Vagina (tissue), 2 donors: ENCODE data around the gene TMTC2. TPM values are rescaled to one million over a fixed set of nuclear protein-coding genes. Genes with fewer than 3 reads are reported as not detected.

ENCODE experiments used
- DNase-seq, 2 donors: peaks; one replicate each; pipeline ENCODE4 v3.0.0-alpha.2; 2017; ENCODE audit errors: extremely low spot score in 2 of 2
- H3K27ac ChIP-seq: fragments of 200-600 bp; sonication (generic); one replicate; pipeline ENCODE4 v1.5.1; 2019
- H3K27me3 ChIP-seq: fragments of 200-600 bp; sonication (generic); one replicate; pipeline ENCODE4 v1.5.1; 2019
- H3K36me3 ChIP-seq, 2 donors: fragments of 200-600 bp; sonication (generic); one replicate each; pipeline ENCODE4 v1.5.1; 2017 to 2019
- H3K4me1 ChIP-seq: fragments of 200-600 bp; sonication (generic); one replicate; pipeline ENCODE4 v1.5.1; 2019
- H3K4me3 ChIP-seq, 2 donors: fragments of 200-600 bp; sonication (generic); 1 replicate in 1 of 2; 2 replicates in 1 of 2; pipeline ENCODE4 v1.5.1; 2016 to 2019
- H3K9me3 ChIP-seq: fragments of 200-600 bp; sonication (generic); one replicate; pipeline ENCODE4 v1.5.1; 2019
- POLR2A ChIP-seq, 2 donors: fragments of 450-650 bp; IDR thresholded peaks; one replicate each; pipeline ENCODE4 v1.6.1; 2017; ENCODE audit warnings: antibody characterized with exemption in 2 of 2, mild to moderate bottlenecking in 2 of 2, moderate library complexity in 2 of 2
- POLR2AphosphoS5 ChIP-seq, 2 donors: sonication (generic); formaldehyde crosslinking; IDR thresholded peaks; one replicate each; pipeline ENCODE4 v1.9.0; 2017; ENCODE audit warnings: antibody characterized with exemption in 2 of 2, mild to moderate bottlenecking in 2 of 2, low read depth in 1 of 2; ENCODE audit not compliant: insufficient read depth in 1 of 2
- intact Hi-C: fragments of 100-400 bp; cut with DNase I; formaldehyde crosslinking; loops from one replicate; pipeline ENCODE4 v1.15.1; 2023
- total RNA-seq: library from RNA; depleted of rRNA; stranded (reverse); fragments of >200 nt; gene quantifications from one replicate; pipeline ENCODE4 v1.2.3, GENCODE V29; 2016
- TF ChIP-seq, protein P1 (sequence below), 3 experiments: fragments of 450-650 bp in 2 of 3; fragments of 200-600 bp in 1 of 3; sonication (generic) in 1 of 3; IDR thresholded peaks; one replicate each; pipeline ENCODE4 v1.5.1; 2017 to 2019; ENCODE audit warnings: antibody characterized with exemption in 3 of 3, mild to moderate bottlenecking in 2 of 3, moderate library complexity in 2 of 3

The TMTC2 gene
- total RNA-seq, 1 donor from 2014 or later = 15.5 TPM

GRCh38 chr12:82832981-82833380 lies 146.3 kb downstream of the TMTC2 start:
- TF ChIP-seq, protein P1, sequence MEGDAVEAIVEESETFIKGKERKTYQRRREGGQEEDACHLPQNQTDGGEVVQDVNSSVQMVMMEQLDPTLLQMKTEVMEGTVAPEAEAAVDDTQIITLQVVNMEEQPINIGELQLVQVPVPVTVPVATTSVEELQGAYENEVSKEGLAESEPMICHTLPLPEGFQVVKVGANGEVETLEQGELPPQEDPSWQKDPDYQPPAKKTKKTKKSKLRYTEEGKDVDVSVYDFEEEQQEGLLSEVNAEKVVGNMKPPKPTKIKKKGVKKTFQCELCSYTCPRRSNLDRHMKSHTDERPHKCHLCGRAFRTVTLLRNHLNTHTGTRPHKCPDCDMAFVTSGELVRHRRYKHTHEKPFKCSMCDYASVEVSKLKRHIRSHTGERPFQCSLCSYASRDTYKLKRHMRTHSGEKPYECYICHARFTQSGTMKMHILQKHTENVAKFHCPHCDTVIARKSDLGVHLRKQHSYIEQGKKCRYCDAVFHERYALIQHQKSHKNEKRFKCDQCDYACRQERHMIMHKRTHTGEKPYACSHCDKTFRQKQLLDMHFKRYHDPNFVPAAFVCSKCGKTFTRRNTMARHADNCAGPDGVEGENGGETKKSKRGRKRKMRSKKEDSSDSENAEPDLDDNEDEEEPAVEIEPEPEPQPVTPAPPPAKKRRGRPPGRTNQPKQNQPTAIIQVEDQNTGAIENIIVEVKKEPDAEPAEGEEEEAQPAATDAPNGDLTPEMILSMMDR (IDR thresholded peaks at IDR 0.05) = no peak
- no peak for TF ChIP-seq POLR2A (IDR thresholded peaks at IDR 0.05)
- no peak for TF ChIP-seq POLR2AphosphoS5 (IDR thresholded peaks at IDR 0.05; ENCODE audit: insufficient read depth in 1 of 2, low read depth in 1 of 2)
- intact Hi-C loops = no loop called here
- no peak for DNase-seq

GRCh38 chr12:82833481-82833880 lies 146.8 kb downstream of the TMTC2 start:
- peaks cover 12% of the 10 kb centered on the region for H3K4me1 ChIP-seq
- no peaks in the 10 kb centered on the region for H3K9me3 ChIP-seq
- intact Hi-C loops = no loop called here

More at GRCh38 chr12:82832981-82833380, 146.3 kb downstream of the TMTC2 start:
- H3K27me3 ChIP-seq = no peaks in the 10 kb centered on the region
- H3K27ac ChIP-seq = no peak overlapping the region
- H3K4me3 ChIP-seq = no peak overlapping the region
- H3K36me3 ChIP-seq = no peaks in the 10 kb centered on the region
- peaks cover 12% of the 10 kb centered on the region for H3K4me1 ChIP-seq
- no peaks in the 10 kb centered on the region for H3K9me3 ChIP-seq

DNA sequence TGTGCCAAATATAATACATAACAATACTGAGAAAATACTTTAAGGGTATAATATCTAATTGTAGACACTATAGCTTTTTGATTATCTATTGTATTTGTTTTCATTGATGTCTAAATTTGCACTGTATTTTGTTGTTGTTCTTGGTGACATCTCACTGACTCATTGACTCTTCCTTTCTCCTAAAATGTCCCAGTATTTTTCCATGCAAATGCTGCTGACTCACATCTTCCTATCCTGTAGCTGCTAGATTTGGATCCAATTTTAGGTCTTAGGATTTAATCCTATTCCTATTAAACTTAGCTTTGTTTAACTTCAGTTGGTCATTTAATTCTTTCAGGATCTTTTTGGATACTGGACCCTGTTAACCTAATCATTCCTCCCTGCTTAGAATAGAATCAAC lies 148.5 kb downstream of the TMTC2 start:
- Histone ChIP-seq H3K27me3 (no peaks in the 10 kb centered on the region), H3K9me3 (no peaks in the 10 kb centered on the region), H3K27ac (peak overlapping the region; percentile 68), H3K4me1 (peaks cover 12% of the 10 kb centered on the region), H3K4me3 (no peak overlapping the region), H3K36me3 (no peaks in the 10 kb centered on the region)
- TF ChIP-seq POLR2A (IDR thresholded peaks at IDR 0.05) (no peak), POLR2AphosphoS5 (IDR thresholded peaks at IDR 0.05; ENCODE audit: insufficient read depth in 1 of 2, low read depth in 1 of 2) (peak in 1 of 2 donors; percentile 28)
- TF ChIP-seq, protein P1 (IDR thresholded peaks at IDR 0.05) = no peak
- no peak for DNase-seq
- intact Hi-C loops = no loop called here

More at GRCh38 chr12:82833481-82833880, 146.8 kb downstream of the TMTC2 start:
- Histone ChIP-seq H3K27ac (no peak overlapping the region), H3K4me3 (no peak overlapping the region), H3K27me3 (no peaks in the 10 kb centered on the region), H3K36me3 (no peaks in the 10 kb centered on the region)
- TF ChIP-seq POLR2AphosphoS5 (IDR thresholded peaks at IDR 0.05; ENCODE audit: insufficient read depth in 1 of 2, low read depth in 1 of 2) = no peak
- TF ChIP-seq, protein P1 (IDR thresholded peaks at IDR 0.05) = no peak
- DNase-seq = no peak

DNA sequence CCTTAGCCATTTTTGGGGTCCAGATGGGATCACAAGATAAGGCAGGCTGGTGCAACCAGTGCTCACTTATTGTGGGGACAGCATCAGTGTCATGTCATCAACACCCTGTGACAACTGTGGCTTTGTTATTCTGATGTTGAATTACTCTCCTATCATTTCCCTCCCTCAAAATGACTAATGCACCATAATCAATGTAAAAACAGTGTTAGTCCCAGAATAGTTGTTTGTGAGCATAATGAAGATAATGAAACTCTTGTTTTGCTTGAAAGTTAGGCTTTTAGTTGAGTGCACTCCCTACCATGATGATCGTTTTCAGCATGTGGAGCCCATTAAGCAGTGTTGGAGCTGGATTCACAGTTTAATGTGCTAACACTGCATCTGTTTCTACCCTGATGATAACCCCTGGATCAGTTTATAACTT lies 151.4 kb downstream of the TMTC2 start:
- H3K9me3 ChIP-seq = no peaks in the 10 kb centered on the region
- intact Hi-C loops = no loop called here
- no peaks in the 10 kb centered on the region for H3K36me3 ChIP-seq
- no peak overlapping the region for H3K27ac ChIP-seq
- peaks cover 12% of the 10 kb centered on the region for H3K4me1 ChIP-seq
- H3K4me3 ChIP-seq = no peak overlapping the region
- H3K27me3 ChIP-seq = no peaks in the 10 kb centered on the region
- TF ChIP-seq POLR2A (IDR thresholded peaks at IDR 0.05) (no peak), POLR2AphosphoS5 (IDR thresholded peaks at IDR 0.05; ENCODE audit: insufficient read depth in 1 of 2, low read depth in 1 of 2) (no peak)
- TF ChIP-seq, protein P1 (IDR thresholded peaks at IDR 0.05) = no peak
- no peak for DNase-seq

- Histone ChIP-seq H3K4me3 (no peak overlapping the region), H3K27ac (no peak overlapping the region), H3K27me3 (no peaks in the 10 kb centered on the region), H3K36me3 (no peaks in the 10 kb centered on the region), H3K9me3 (no peaks in the 10 kb centered on the region), H3K4me1 (peaks cover 12% of the 10 kb centered on the region)
- no peak for TF ChIP-seq POLR2AphosphoS5 (IDR thresholded peaks at IDR 0.05; ENCODE audit: insufficient read depth in 1 of 2, low read depth in 1 of 2)
- TF ChIP-seq POLR2A (IDR thresholded peaks at IDR 0.05) = no peak
- TF ChIP-seq, protein P1 (IDR thresholded peaks at IDR 0.05) = no peak
- intact Hi-C loops = no loop called here
- DNase-seq = no peak
Measured at GRCh38 chr12:82838827-82839226, 152.1 kb downstream of the TMTC2 start.
